Fibroblast of lung (primary cell): ENCODE results near the gene MEGF8. TPM values are rescaled to one million over a fixed set of nuclear protein-coding genes. Genes with fewer than 3 reads are reported as not detected.

ENCODE experiments used
- DNase-seq, 2 donors: peaks; one replicate each; pipeline versions ENCODE4 v3.0.0 to v3.0.0-alpha.2; 2010; ENCODE audit warnings: low read depth in 2 of 2
- H2AFZ ChIP-seq: 2 replicates; pipeline ENCODE4 v1.5.1; 2012; ENCODE audit warnings: low read length, control low read depth, inconsistent platforms
- H3K27ac ChIP-seq: 2 replicates; pipeline ENCODE4 v1.5.1; 2011; ENCODE audit warnings: low read length, control low read depth; ENCODE audit not compliant: insufficient read depth
- H3K27me3 ChIP-seq: 2 replicates; pipeline ENCODE4 v1.5.1; 2011; ENCODE audit warnings: mild to moderate bottlenecking, low read length; ENCODE audit not compliant: control insufficient read depth, insufficient read depth
- H3K36me3 ChIP-seq: 2 replicates; pipeline ENCODE4 v1.5.1; 2011; ENCODE audit warnings: low read length; ENCODE audit not compliant: control insufficient read depth, insufficient read depth
- H3K4me1 ChIP-seq: 2 replicates; pipeline ENCODE4 v1.5.1; 2011; ENCODE audit warnings: low read length; ENCODE audit not compliant: control insufficient read depth, insufficient read depth; ENCODE audit errors: extremely low read depth
- H3K4me2 ChIP-seq: 2 replicates; pipeline ENCODE4 v1.5.1; 2011; ENCODE audit warnings: low read length, control low read depth; ENCODE audit not compliant: insufficient read depth; ENCODE audit errors: extremely low read depth
- H3K4me3 ChIP-seq, 4 experiments: fragments of 200-600 bp in 1 of 4; sonication (generic) in 1 of 4; replicated peaks in 1 of 4; 2 replicates each; pipeline ENCODE4 v1.5.1; 2011 to 2016; ENCODE audit warnings: low read length in 4 of 4, low read depth in 3 of 4, mild to moderate bottlenecking in 3 of 4, control low read depth in 2 of 4, inconsistent platforms in 1 of 4, mixed read lengths in 1 of 4; ENCODE audit not compliant: insufficient read depth in 1 of 4; ENCODE audit errors: control extremely low read depth in 1 of 4
- H3K79me2 ChIP-seq: 2 replicates; pipeline ENCODE4 v1.5.1; 2012; ENCODE audit warnings: mild to moderate bottlenecking, low read length, inconsistent platforms; ENCODE audit not compliant: control insufficient read depth, insufficient read depth
- H3K9ac ChIP-seq: 2 replicates; pipeline ENCODE4 v1.5.1; 2011; ENCODE audit warnings: mild to moderate bottlenecking, low read length, control low read depth; ENCODE audit not compliant: insufficient read depth
- H3K9me3 ChIP-seq: 2 replicates; pipeline ENCODE4 v1.5.1; 2012; ENCODE audit warnings: low read depth, low read length; ENCODE audit not compliant: control insufficient read depth, insufficient read depth
- H4K20me1 ChIP-seq: 2 replicates; pipeline ENCODE4 v1.5.1; 2011; ENCODE audit warnings: low read length; ENCODE audit not compliant: control insufficient read depth, insufficient read depth; ENCODE audit errors: extremely low read depth
- CTCF ChIP-seq, 2 donors: IDR thresholded peaks in 1 of 2; conservative IDR thresholded peaks in 1 of 2; 1 replicate in 1 of 2; 2 replicates in 1 of 2; pipeline ENCODE4 v1.5.1; 2011 to 2012; ENCODE audit warnings: low read length in 2 of 2, control low read depth in 1 of 2, inconsistent platforms in 1 of 2, low read depth in 1 of 2, mild to moderate bottlenecking in 1 of 2
- EZH2 ChIP-seq: IDR thresholded peaks from 2 replicates; pipeline ENCODE4 v1.5.1; 2012; ENCODE audit warnings: low read length, control low read depth, mild to moderate bottlenecking; ENCODE audit errors: missing control alignments
- polyA plus RNA-seq, 2 donors: library from polyadenylated mRNA; depleted of rRNA in 1 of 2; stranded (reverse) in 1 of 2; unstranded in 1 of 2; fragments of >200 nt; gene quantifications; 2 replicates each; pipeline ENCODE4 v1.2.1, GENCODE V29; 2011 to 2012; ENCODE audit warnings: missing spikeins in 1 of 2
- total RNA-seq: library from RNA; depleted of rRNA; stranded (reverse); fragments of >200 nt; gene quantifications from 2 replicates; pipeline ENCODE4 v1.2.1, GENCODE V29; 2014

MEGF8 gene
- total and polyA plus RNA-seq, 2 donors (not counting 1 experiment from before 2014, with no cell fraction given): 9.3 to 27.6 TPM

- H3K27ac ChIP-seq: no peak overlapping the region
- H3K79me2 ChIP-seq: peaks cover 3% of the 10 kb centered on the region
- H3K9me3 ChIP-seq: no peaks in the 10 kb centered on the region
- H3K36me3 ChIP-seq: no peaks in the 10 kb centered on the region
- TF ChIP-seq CTCF (conservative IDR thresholded peaks at IDR 0.05 in 1 of 2, IDR thresholded peaks at IDR 0.05 in 1 of 2; ENCODE audit: low read depth in 1 of 2, low read length in 2 of 2): no peak
- TF ChIP-seq EZH2: no peak
- H2AFZ ChIP-seq: no peak overlapping the region
- no peak overlapping the region for H3K9ac ChIP-seq
- no peak overlapping the region for H3K4me2 ChIP-seq
- no peak overlapping the region for H3K4me3 ChIP-seq
- H3K4me1 ChIP-seq: no peaks in the 10 kb centered on the region
- H4K20me1 ChIP-seq: no peaks in the 10 kb centered on the region
- no peak for DNase-seq
- peaks cover 18% of the 10 kb centered on the region for H3K27me3 ChIP-seq
These were observed 1.9 kb downstream of the MEGF8 start for GRCh38 chr19:42327381-42327780.

GRCh38 chr19:42328106-42328505 is 2.7 kb downstream of the MEGF8 start:
- Histone ChIP-seq H3K4me1 (no peaks in the 10 kb centered on the region), H3K4me3 (no peak overlapping the region), H3K27ac (no peak overlapping the region), H4K20me1 (no peaks in the 10 kb centered on the region), H3K4me2 (no peak overlapping the region), H3K79me2 (peaks cover 3% of the 10 kb centered on the region), H3K27me3 (peaks cover 14% of the 10 kb centered on the region), H3K9me3 (no peaks in the 10 kb centered on the region), H3K9ac (no peak overlapping the region), H2AFZ (no peak overlapping the region), H3K36me3 (no peaks in the 10 kb centered on the region)
- TF ChIP-seq EZH2: no peak
- TF ChIP-seq CTCF (conservative IDR thresholded peaks at IDR 0.05 in 1 of 2, IDR thresholded peaks at IDR 0.05 in 1 of 2; ENCODE audit: low read depth in 1 of 2, low read length in 2 of 2): no peak
- no peak for DNase-seq

- Histone ChIP-seq H3K27me3 (peaks cover 8% of the 10 kb centered on the region), H3K9ac (no peak overlapping the region), H3K36me3 (no peaks in the 10 kb centered on the region), H3K27ac (no peak overlapping the region), H3K4me1 (no peaks in the 10 kb centered on the region), H3K79me2 (peaks cover 3% of the 10 kb centered on the region), H3K4me2 (no peak overlapping the region), H2AFZ (no peak overlapping the region), H4K20me1 (no peaks in the 10 kb centered on the region), H3K4me3 (no peak overlapping the region), H3K9me3 (no peaks in the 10 kb centered on the region)
- DNase-seq: no peak
- TF ChIP-seq EZH2 (no peak), CTCF (conservative IDR thresholded peaks at IDR 0.05 in 1 of 2, IDR thresholded peaks at IDR 0.05 in 1 of 2; ENCODE audit: low read depth in 1 of 2, low read length in 2 of 2) (no peak)
These were observed 3.4 kb downstream of the MEGF8 start for GRCh38 chr19:42328854-42329253.
